ENCODE measurements around the gene KSR1.
A peak's percentile ranks its signal among the peaks of the same experiment; 100 is the strongest.

KSR1 gene

DNA sequence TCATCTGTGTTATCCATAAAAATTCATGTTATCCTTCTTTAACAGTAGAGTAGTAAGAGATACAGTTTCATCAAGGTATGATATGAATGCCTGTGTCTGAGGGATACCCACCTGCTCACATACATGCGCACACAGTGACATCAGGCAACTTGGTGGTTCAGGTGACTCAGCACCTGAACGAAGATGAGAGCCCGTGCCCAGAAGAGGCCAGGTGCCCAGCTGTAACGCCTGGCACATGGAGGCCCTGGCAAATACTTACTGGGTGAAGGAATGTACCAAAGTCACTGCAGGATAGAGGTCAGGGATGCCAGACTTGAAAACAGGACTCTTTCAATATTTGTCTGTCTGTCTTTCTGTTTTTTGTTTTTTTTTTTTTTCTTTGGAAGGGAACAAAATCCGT, 102.1 kb downstream of the KSR1 start:
- no peak for DNase-seq

DNA sequence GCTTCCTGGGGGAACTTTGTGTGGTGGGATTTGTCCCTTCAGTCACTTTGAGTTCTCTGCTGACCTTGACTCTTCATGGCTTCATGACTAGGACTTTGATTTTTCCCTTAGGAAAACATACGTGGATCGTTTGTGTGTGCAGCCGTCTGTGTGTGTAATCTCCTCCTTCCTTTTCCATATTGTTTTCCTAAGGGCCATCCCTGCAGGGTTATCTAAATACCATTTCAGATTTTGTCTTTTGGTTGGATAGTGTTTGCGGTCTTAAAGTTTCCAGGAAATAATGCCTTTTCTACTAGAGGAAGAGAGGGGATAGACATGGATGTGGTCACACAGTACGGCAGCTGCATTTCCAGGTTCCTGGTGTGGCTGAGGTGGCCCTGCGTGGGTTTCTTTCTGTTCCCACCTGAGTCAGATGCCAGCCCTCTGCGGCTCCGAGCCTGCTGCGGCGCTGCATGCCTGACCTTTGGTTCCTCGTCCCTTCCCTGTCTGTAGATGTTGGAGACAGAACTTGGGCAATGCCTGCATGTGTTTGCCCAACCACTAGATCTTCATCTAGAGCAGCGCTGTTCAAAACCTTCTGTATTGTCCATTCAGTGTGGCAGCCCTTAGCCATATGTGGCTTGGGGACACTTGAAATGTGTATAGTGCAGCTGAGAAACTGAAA, 102.7 kb downstream of the KSR1 start:
- DNase-seq = peak; percentile 62

DNA sequence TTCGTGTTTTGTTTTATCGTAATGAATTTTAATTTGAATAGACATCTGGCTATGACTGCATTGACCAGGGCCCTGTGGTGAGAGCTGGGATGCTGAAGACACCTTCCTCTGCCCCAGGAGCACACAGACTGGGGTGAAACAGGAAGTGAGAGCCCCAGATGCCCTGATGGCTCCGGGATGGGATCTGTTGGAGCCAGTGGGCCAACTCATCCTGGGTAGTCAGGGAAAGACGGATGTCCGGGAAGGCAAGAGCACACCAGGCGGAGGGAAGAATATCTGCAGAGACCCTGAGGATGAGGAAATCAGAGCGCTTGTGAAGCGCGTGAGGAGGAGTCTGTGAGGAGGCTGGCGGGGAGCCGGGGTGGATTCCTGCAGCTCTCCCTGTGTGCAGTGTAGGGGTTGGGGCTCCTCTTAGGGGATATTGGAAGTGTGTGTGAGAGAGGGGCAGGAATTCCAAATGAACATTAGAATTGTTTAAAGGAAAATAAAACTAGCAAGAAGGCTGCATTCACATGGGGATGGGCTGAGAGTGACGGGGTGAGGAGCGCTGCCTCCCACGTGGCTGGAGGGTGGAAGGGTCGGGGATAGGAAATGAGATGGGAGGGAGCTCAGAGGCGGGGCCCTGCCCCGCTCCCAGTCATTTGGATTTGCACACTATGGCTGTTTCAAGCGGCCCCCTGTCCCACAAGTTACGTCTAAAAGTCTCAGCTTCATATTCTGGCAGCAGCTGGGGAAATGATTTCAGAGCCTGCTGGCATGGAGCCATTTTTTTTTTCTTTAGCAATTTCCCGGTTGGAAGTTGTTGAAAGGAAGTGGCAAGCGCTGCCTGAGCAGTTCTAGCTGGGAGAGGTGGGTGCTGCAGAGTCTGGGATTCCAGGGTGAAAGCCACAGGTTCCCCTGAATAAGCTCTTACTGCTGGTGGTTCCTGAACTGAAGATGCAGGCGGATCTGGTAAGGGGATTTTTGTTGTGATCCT, 103.5 kb downstream of the KSR1 start:
- DNase-seq = peak; percentile 62

DNA sequence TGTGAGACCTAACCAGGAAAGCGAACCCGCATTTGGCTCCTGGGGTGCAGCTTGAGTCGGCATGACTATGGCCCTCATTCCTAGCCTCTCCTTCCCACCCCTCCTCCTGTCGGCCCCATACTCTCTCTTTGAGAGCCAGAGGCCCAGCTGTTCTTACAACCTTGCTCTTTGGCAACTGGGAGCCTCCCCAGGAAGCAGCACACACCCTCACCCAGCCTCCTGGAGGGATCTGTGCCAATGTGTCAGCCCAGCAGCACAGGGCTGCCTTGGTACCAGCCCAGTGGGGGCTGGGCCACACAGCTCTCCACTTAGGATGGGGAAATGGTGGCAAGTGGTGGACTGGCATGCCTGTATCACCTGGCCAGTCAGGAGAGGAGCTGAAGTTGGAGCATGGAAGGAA, 104.4 kb downstream of the KSR1 start:
- no peak for DNase-seq

DNA sequence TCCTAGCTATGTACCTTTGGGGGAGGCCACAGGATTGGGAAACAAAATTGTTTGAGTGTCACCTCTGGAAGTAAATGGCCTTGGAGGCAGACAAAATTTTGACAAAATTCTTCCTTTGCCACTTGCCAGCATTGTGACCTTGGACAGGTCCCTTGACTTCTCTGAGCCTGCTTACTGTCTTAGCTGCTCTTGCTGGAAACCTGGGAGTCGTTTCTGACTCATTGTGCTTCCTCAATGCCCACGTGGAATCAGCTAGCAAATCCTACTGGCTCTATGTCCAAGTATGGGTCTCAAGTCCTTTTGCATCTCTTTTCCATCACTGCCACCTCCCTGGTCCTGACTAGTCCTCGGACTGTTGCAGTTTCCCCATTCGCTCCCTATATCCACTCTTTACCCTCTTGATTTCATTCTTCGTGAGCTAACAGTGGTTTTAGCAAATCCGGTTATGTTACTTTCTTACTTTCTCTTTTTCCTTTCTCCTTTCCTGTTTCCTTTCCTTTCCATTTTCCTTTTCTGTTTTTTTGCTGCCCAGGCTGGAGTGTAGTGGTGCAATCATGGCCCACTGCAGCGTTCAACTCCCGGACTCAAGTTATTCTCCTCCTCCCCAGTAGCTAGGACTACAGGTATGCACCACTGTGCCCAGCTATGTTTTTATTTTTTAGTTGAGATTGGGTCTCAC, 106.7 kb downstream of the KSR1 start:
- no peak for DNase-seq

DNA sequence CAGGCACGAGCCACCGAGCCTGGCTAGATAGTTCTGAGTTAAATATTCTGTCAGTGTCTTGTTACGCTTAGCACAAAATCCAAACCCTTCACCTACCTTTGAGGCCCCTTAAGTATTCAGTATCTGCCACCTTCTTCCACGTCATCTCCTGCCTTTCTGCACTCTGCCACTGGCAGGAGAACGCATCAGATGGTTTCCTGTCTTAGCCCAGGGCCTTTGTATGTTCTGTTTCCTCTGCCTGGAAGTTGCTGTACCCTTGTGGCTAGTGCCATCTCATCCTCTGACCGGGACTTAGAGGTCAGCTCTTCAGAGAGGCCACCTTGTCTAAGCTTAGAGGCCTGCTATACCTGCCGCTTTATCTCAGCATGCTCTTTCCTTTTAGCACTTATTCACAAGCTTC, 107.3 kb downstream of the KSR1 start:
- DNase-seq = no peak

DNA sequence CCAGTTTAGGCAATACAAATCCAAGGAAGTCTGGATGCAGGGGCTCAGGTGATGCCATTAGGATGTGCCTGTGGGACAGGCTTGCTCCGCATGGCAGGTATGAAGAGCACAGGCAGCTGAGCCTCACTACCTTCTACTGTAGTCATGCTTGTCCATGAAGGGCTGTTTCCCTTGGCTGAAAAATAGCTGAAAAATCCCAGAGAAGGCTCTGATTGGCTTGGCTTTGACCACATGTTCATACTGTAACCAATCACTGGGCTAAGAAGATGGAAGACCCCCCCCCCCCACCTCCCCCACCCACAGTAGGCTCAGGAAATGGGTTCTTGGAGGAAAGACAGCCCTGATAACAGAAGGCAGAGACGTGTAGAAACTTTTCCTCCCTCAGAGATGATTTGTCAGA, 108.2 kb downstream of the KSR1 start:
- DNase-seq = no peak

DNA sequence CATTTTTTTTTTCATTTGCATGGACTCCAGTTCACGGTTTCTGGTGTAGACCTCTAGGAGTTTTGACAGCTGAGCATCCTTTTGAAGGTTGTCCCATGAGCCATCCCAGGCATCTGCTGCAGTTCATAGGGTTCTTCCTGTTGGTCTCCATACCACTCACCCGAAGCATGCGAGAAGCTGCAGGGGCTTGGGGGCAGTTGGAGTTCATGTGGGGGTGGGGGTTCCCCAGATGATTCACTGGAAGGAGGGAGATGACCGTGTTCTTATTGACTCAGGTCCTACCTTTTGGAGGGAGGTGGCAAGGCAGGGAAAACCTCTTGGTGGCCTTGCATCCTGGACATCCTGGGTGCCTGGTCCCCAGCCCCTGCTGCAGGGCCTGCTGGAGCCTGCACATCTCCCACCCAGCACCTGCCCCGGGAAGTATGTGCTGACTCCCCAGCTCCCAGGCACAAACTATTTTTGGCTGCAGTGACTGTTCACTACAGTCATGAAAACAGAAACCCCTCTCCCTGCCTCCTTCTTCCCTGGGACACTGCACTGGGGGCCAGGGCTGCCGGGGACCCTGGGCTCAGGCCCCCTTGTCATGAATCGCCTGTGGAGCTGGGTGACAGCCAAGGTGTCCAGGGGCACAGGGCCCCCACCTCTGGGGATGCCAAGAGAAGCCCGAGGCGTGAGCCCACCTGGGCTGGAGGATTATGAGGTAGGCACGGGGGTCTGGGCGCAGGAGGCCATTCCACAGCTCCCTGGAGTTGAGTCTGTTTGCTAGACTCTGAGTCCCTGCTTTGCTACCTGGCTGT, 109.8 kb downstream of the KSR1 start:
- no peak for DNase-seq

DNA sequence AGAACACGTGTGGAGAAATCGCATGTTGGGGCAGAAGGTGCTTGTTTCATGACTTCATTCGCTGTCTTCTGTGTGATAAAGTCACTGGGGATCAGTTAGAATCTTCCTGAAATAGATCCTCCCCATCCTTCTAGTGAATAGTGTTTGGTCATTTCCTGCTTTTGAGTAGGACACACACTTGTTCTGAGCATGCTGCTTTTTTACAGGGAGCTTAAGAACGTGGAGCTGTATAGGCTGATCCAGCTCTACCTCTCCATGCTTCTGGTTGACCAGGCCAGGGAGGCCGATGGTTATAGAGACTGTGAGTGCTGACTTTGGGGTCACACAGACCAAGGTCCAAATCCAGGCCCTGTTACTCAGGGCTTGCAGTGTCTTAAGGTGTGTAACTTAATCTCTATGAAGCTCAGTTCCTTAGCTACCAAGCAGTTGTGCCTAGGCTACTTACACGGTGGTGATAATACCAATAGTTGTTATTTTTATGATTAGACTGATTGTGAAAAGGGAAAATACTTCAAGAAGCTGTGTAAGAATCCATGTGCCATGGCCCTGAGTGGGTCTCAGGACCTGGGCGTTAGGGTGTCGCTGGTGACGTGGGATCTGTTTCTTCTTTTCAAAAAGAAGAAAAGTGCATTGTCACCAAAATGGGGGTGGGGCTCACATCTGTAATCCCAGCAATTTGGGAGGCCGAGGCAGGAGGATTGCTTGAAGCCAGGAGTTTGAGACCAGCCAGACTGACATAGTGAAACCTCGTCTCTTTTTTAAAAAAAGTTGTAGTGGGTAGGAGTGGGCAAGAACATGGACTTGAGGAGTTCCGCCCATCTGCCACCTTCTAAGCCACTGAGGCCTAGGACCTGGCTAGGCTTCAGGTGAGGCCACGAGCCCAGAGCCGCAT, 110.7 kb downstream of the KSR1 start:
- DNase-seq = peak; percentile 29

DNA sequence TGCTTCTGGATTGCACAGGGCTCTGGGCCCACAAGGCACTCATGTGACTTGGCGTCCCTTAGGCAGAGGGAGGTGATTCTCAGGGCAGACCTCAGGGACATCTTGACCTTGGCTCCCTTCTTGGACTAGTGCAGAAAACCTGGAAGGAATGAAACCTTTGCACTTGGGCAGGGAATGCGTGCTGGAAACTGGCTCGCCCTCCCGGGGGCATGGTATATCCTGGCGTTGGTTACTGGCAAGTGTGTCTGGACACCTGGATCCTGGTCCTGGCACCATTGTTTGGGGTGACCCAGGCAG, 111.3 kb downstream of the KSR1 start:
- no peak for DNase-seq

DNA sequence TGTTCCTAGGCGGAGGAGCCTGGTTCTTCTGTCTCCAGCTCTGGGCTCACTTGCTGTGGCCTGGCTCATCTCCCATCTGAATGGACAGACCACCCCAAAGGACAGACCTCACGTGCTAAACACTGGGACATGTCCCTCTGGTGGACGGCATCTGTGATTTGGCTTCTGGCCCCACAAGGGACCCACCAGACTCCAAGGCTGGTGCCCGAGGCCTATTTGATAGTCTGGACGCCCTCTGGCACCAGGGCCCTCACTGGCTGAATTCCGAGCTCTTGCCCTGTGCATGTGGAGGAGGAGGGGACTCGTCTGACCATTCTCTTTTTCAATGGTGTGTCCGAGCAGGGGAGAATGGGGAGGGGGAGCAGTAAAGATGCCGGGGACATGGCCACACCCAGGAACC, 112.0 kb downstream of the KSR1 start:
- no peak for DNase-seq

DNA sequence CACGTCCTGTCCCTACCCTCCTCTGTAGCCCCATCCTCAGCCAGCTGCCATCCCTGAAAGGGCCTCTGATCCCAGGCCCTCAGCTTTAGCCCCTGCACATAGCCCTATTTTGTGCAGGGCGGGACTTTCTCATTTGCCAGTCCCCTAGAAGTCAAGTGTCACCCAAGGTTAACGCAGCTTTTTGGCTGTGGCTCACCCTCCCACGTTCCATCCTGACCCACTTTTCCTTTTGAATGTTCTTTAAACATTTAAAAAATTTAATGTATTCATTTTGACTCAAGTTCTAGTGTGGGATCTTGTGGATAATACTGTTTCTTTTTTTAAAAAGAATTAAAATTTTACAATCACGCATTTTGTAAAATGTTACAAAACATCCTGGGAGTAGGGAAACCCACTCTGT, 112.6 kb downstream of the KSR1 start:
- no peak for DNase-seq

DNA sequence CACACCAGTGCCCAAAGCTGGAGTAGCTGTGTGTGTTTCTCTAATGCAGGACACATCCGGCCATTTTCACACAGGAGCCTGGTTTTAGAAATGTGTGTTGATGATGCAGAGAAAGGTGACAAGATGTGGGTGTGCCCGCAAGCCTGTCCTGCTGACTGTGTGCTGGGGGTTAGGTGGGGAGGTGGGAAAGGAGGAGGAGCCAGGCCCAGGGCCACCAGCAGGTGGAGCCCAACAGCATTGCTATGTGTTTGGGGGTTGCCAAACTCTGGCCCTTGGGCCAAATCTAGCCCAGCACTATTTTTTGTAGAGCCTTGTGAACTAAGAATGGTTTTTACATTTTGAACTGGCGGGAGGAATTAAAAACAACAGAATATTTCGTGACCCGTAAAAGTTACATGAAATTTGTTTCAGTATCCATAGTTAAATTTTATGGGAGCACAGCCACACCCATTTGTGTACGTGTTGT, 113.0 kb downstream of the KSR1 start:
- peak; percentile 35 for DNase-seq

DNA sequence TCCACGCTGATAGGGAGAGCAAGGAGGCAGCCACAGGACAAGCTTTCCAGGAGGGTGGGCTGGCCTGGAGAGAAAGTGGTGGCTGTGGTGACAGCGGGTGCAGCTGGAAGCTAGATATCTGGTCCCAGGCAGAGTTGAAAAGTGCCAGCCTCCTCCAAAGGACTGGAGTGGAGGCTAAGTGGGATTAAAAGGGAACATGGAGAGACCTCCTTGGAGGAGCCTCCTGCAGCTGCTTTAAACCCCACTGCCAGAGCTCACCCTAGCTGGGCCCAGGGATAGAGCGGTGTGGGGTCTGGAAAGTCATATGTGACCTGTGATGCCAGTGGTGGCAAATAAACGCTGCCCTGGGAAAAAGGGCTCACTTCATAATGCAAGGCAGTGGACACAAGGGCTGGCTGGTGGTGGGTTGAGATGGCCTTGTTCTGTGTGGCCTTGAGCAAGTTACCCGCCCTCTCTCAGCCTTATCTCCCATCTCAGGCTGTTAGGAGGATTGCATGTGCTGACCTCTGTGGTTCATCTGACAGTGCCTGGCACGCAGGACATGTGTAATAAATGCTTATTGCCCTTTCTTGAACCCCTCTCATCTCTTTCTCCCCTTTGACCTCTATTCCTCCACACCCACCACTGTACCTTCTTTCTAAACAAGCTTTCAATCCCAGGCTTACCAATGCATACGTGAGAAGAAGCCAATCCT, 113.8 kb downstream of the KSR1 start:
- DNase-seq = no peak

DNA sequence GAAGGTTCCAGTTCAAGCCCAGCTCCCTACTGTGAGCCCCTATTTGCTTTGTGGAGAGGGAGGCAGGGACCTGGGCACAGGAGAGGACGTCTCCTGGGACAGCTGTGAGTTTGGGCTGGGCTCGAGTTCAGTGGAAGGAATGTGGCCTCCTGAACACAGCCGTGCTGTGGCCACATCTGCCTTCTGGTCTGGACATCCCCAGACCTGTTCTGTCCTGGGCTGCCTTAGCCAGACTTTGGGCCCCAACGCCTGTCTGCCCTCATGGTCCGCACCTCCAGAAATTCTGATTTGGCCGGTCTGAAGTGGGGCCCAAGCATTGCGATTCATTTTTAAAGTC, 114.3 kb downstream of the KSR1 start:
- no peak for DNase-seq

DNA sequence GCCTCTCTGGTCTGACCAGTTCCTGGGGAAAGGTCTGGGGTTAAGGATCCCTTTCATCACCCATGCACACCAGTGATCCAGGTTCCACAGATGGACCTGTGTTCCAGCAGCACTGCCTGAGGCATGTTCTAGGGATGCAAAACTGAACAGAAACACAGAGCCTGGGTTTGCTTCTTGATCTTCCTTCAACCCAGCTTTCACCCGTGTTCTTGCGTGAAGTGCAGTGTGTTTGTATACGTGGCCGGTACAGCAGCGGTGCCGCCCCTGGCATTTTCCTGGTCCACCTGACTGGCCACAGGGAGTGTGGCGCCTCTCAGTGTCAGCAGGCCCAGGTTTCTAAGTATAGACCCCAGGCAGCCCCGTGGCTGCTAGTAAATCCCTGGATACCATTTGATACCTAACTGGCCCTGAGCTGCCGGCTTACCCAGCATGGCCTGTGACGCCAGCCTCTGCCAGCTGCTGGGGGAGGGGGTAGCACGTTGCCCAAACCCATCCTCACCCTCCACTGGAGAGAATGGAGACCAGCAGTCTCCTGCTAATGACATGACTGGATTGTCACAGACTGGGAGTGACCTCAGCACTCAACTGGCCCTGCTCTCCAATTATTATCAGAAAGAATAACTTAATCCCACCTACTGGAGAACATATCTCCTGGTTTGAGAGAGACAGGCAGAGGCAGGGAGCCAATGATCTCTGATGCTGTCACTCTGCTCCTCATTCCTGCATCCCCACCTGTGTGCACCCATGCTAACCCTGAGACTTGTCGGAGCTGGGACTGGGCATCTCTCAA, 115.5 kb downstream of the KSR1 start:
- DNase-seq = no peak

DNA sequence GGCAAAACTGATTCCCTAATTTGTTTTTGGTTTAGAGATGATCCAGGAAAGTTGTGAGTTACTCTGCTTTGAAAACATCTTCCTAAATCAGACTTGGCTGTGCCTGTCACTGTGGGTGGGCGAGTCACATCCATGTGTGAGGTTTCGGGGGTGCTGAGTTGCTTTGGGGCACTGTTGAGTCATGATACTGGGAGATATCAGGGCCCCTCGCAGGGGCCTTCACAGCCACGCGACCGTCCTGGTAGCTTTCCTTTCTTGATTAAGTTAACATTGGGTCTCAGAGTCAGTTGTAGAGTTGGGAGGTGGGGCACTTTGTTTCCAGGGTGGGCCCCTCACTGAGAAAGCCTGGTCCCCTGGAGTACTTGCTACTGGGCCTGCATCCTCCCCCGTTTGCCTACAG, 116.4 kb downstream of the KSR1 start:
- DNase-seq = no peak

DNA sequence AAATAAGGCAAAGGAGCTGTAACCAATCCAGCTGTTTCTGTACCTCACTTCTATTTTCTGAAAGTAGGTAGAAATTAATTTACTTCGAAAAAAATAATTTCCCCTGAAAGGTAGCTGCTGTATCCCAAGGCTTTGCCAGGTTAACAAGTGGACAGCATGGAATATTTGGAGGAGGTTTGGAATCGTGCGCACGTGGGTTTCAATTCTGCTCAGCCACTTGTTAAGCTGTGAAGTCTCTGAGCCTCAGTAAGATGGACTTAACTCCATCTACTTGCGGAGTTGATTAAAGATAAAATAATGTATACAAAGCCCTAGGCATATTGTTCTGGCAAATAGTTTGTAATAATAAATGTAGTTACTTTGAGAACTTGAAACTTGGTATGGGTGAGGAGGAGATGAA, 117.3 kb downstream of the KSR1 start:
- DNase-seq = no peak

DNA sequence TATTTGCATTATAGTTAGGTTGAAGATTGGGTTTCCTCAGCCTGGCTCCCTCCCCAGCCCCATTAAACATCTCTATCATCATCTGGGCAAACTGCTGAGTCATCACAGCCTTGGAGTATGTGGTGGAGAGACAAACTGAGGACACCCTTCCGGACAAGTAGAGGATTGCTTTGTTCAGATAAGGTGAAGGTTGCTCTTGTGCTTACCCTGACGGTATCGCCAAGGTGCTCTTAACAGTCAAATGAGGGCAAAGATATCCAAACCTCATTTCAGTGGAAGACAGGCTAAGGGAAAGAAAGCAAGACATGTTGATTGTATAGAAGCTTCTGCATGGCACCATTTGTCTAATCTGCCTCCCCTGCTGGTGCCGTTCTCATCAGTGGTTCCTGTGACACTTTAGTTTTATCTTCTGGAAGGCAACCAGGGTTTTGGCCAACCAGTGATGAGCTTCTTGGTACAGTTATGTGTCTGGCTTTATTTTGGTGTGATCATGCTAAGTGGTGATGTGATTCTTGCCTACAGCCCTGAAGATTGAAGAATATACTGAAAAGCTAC, 117.8 kb downstream of the KSR1 start:
- no peak for DNase-seq
